GM12878 (cell line): Measurements from ENCODE around the gene ICAM2. TPM values are rescaled to one million over a fixed set of nuclear protein-coding genes. Genes with fewer than 3 reads are reported as not detected.

ENCODE experiments used
- ATAC-seq: fragments of 200-7000 bp; cut with Tn5 transposase; 3 replicates; pipeline ENCODE4 v1.9.1; 2020; ENCODE audit warnings: mild to moderate bottlenecking, moderate library complexity
- BruUV-seq: library from RNA; stranded (reverse); fragments of 400-500 nt; replicated peaks from 2 replicates; lab custom pipeline; 2021; lab: Mats Ljungman, UMichigan
- CTCF ChIA-PET: fragments of 300-600 bp; sonication (Branson Sonifier 250); formaldehyde crosslinking; extraction: SDS; loops from one replicate; lab custom pipeline; 2021; ENCODE audit warnings: inconsistent platforms; lab: Yijun Ruan, JAX
- POLR2A ChIA-PET: fragments of 350-600 bp; formaldehyde crosslinking; extraction: SDS; loops from one replicate; lab custom pipeline; 2021; ENCODE audit warnings: inconsistent platforms; lab: Charles Lee
- RAD21 ChIA-PET: fragments of 300-600 bp; sonication (Branson Sonifier 250); formaldehyde crosslinking; loops from one replicate; lab custom pipeline; 2023; ENCODE audit warnings: antibody characterized with exemption; ENCODE audit not compliant: unreplicated experiment; lab: Charles Lee
- SMC1A ChIA-PET: fragments of 300-600 bp; sonication (Branson Sonifier 250); formaldehyde crosslinking; loops from one replicate; lab custom pipeline; 2023; ENCODE audit not compliant: unreplicated experiment, uncharacterized antibody; lab: Charles Lee
- DNase-seq: peaks from one replicate; pipeline ENCODE4 v3.0.0-alpha.2; 2011; ENCODE audit warnings: low read depth, low spot score
- FAIRE-seq: peaks from 3 replicates; lab custom pipeline; 2011; peaks lifted over from hg19 to GRCh38; lab: Jason Lieb, UNC
- H2AFZ ChIP-seq: 2 replicates; pipeline ENCODE4 v1.6.0; 2011; ENCODE audit warnings: low read depth, low read length, control low read depth; ENCODE audit not compliant: control insufficient read depth
- H3K27ac ChIP-seq: 2 replicates; pipeline ENCODE4 v1.5.1; 2011; ENCODE audit warnings: control low read depth; ENCODE audit not compliant: control insufficient read depth, insufficient read depth
- H3K27me3 ChIP-seq, 2 experiments: replicated peaks in 1 of 2; 2 replicates each; pipeline versions ENCODE4 v1.6.0 to v1.6.1; 2011; ENCODE audit warnings: low read length in 1 of 2; ENCODE audit not compliant: control insufficient read depth in 2 of 2, insufficient read depth in 2 of 2
- H3K36me3 ChIP-seq, 2 experiments: 2 replicates each; pipeline ENCODE4 v1.5.1; 2011; ENCODE audit warnings: low read length in 1 of 2; ENCODE audit not compliant: control insufficient read depth in 2 of 2, insufficient read depth in 2 of 2
- H3K4me1 ChIP-seq: 2 replicates; pipeline ENCODE4 v1.6.1; 2011; ENCODE audit warnings: mild to moderate bottlenecking, low read length, moderate library complexity, mixed read lengths; ENCODE audit not compliant: control insufficient read depth, insufficient read depth
- H3K4me2 ChIP-seq: 2 replicates; pipeline ENCODE4 v1.6.0; 2011; ENCODE audit warnings: control low read depth; ENCODE audit not compliant: control insufficient read depth, insufficient read depth
- H3K4me3 ChIP-seq: fragments of 200-600 bp; sonication (generic); 2 replicates; pipeline ENCODE4 v1.5.1; 2016
- H3K79me2 ChIP-seq: 2 replicates; pipeline ENCODE4 v1.6.0; 2011; ENCODE audit warnings: low read length; ENCODE audit not compliant: control insufficient read depth, insufficient read depth
- H3K9ac ChIP-seq: 2 replicates; pipeline ENCODE4 v1.8.0; 2011; ENCODE audit warnings: low read length, control low read depth, mixed read lengths; ENCODE audit not compliant: control insufficient read depth, insufficient read depth
- H3K9me3 ChIP-seq: replicated peaks from 3 replicates; pipeline ENCODE4 v1.5.1; 2011; ENCODE audit warnings: mild to moderate bottlenecking, low read length; ENCODE audit not compliant: control insufficient read depth, insufficient read depth
- H4K20me1 ChIP-seq: 2 replicates; pipeline ENCODE4 v1.6.0; 2011; ENCODE audit not compliant: control insufficient read depth, insufficient read depth
- BHLHE40 ChIP-seq, 2 experiments: fragments of 450-650 bp in 1 of 2; IDR thresholded peaks; 2 replicates each; pipeline ENCODE4 v1.6.1; 2011 to 2017; ENCODE audit warnings: low read depth in 2 of 2, borderline replicate concordance in 1 of 2, improper control_type of control experiment in 1 of 2, low read length in 1 of 2, mild to moderate bottlenecking in 1 of 2
- CUX1 ChIP-seq: IDR thresholded peaks from 2 replicates; pipeline ENCODE4 v1.6.1; 2012; ENCODE audit warnings: improper control_type of control experiment, low read depth, low read length; ENCODE audit not compliant: insufficient replicate concordance
- PML ChIP-seq: IDR thresholded peaks from 2 replicates; pipeline ENCODE4 v1.6.1; 2012; ENCODE audit warnings: low read length, inconsistent platforms
- SREBF2 ChIP-seq: IDR thresholded peaks from 2 replicates; pipeline ENCODE4 v1.6.1; 2012; ENCODE audit warnings: mild to moderate bottlenecking, low read length
- STAT1 ChIP-seq: fragments of 450-650 bp; conservative IDR thresholded peaks from 2 replicates; pipeline ENCODE4 v1.6.1; 2014; ENCODE audit warnings: antibody characterized with exemption, mild to moderate bottlenecking
- TAF1 ChIP-seq: IDR thresholded peaks from 2 replicates; pipeline ENCODE4 v1.6.1; 2011; ENCODE audit warnings: mild to moderate bottlenecking, low read depth, low read length, borderline replicate concordance
- ZBED1 ChIP-seq: IDR thresholded peaks from 2 replicates; pipeline ENCODE4 v1.6.1; 2016; ENCODE audit warnings: borderline replicate concordance
- WGBS: methylation state at CpG from one replicate; pipeline ENCODE4 v1.1.6; 2016; ENCODE audit warnings: low lambda C conversion rate; ENCODE audit not compliant: insufficient replicate concordance, insufficient coverage; ENCODE audit errors: missing lambda C conversion rate; 5-methylcytosine and 5-hydroxymethylcytosine counted together
- in situ Hi-C: fragments of 300-500 bp; cut with MboI; formaldehyde crosslinking; loops from 9 replicates; pipeline ENCODE4 v1.14.3; 2018; ENCODE audit warnings: mixed read lengths
- intact Hi-C: fragments of 100-400 bp; cut with micrococcal nuclease; formaldehyde crosslinking; loops from one replicate; pipeline ENCODE4 v1.14.2; 2022; ENCODE audit not compliant: unreplicated experiment
- polyA plus RNA-seq, 11 experiments: library from polyadenylated mRNA; depleted of rRNA in 4 of 11; unstranded in 6 of 11; stranded (reverse) in 5 of 11; fragments of >200 nt; fragmentation: Nextera tagmentation in 4 of 11; fragmentation: Illumina TruSeq in 1 of 11; extraction: Ambion mirVana in 4 of 11; extraction: Trizol in 1 of 11; gene quantifications; 1 replicate in 1 of 11; 2 replicates in 10 of 11; pipeline versions ENCODE4 v1.2.1 to v1.2.3, GENCODE V29; 2011 to 2016; ENCODE audit warnings: inconsistent platforms in 2 of 11, missing spikeins in 2 of 11, low read depth in 1 of 11
- total RNA-seq, 4 experiments: library from RNA; depleted of rRNA in 3 of 4; stranded (reverse); fragments of >200 nt in 3 of 4; fragmentation: Illumina TruSeq in 1 of 4; extraction: Trizol in 1 of 4; gene quantifications; 2 replicates each; pipeline versions ENCODE4 v1.2.1 to v1.2.3, GENCODE V29; 2013 to 2021

ICAM2 gene
- total and polyA plus RNA-seq, 10 of the 15 experiments (the other 5 are each of a cell fraction or from before 2014, with no cell fraction given): 23.6 to 108 (median 58.1) TPM

GRCh38 chr17:64002658-64003525 lies 17.5 kb downstream of the ICAM2 start:
- H3K79me2 ChIP-seq: no peaks in the 10 kb centered on the region
- no TSS peak for BruUV-seq
- H3K27me3 ChIP-seq: peaks cover 0 to 1% of the 10 kb centered on the region in 2 experiments; a peak in 2 of 4 replicates
- H3K4me1 ChIP-seq: peaks cover 2% of the 10 kb centered on the region
- DNase-seq (no peak), ATAC-seq (no peak), FAIRE-seq (no peak)
- H4K20me1 ChIP-seq: no peaks in the 10 kb centered on the region
- ChIA-PET SMC1A (no interaction called here), RAD21 (no interaction called here), POLR2A (no interaction called here), CTCF (interaction anchor here (1.4 kb wide), 1 partner anchor 12 kb away, joined by 3 read pairs; no protein-coding TSS in a partner anchor)
- H3K4me2 ChIP-seq: no peak overlapping the region
- 86% methylated on average over 22 of the region's 22 CpGs for WGBS
- no peak overlapping the region for H2AFZ ChIP-seq
- in situ Hi-C loops (no loop called here), intact Hi-C loops (no loop called here)
- H3K9ac ChIP-seq: no peak overlapping the region
- H3K9me3 ChIP-seq: no peaks in the 10 kb centered on the region
- TF ChIP-seq PML: no peak
- no peak for TF ChIP-seq STAT1
- H3K36me3 ChIP-seq: peaks cover 8 to 17% of the 10 kb centered on the region in 2 experiments; a peak in 3 of 4 replicates
- no peak overlapping the region for H3K27ac ChIP-seq
- no peak overlapping the region for H3K4me3 ChIP-seq

DNA sequence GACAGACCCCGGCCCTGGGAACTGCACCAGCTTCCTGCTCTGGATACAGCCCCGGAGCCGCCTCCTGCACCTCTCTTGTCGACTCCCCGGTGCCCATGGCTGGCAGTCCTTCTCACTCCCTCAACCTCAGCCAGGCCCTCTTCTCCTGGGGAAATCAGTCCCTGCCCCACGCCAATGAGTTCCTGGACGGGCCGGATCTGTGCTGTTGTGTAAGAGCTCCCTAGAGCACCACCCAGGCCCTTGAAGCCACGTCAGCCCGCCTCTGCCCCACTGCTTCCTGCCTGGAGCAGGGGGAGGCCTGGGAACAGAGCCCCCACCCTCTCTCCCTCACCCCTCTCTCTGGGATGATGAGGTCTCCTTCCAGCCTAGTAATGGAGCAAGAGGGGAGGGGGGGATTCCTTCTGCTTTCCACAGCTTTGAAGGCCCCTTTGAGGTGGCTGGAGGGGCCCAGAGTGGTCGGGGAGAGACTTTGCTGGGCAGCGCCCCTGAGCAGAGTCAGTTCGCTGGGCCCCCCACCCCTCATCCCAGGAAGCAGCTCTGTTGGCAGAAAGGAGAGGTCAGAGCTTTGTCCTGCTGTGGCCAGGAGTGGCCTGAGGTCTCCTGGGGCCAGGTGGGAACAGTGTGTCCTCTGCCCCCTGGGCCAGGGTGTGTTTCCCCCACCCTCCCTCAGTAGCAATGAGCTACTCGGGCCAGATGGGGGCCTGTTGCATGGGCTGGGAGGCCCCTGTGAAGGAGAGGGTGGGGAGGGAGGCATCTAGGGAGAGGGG lies 18.5 kb downstream of the ICAM2 start:
- ChIA-PET POLR2A (no interaction called here), CTCF (interaction anchor here (0.5 to 1.4 kb wide), 2 partner anchors 11 to 25 kb away, joined by 3 to 4 read pairs; no protein-coding TSS in a partner anchor), SMC1A (no interaction called here), RAD21 (no interaction called here)
- H3K36me3 ChIP-seq: peaks cover 8 to 17% of the 10 kb centered on the region in 2 experiments; a peak in 3 of 4 replicates
- DNase-seq (no peak), ATAC-seq (no peak), FAIRE-seq (no peak)
- H3K4me3 ChIP-seq: no peak overlapping the region
- no TSS peak for BruUV-seq
- H3K9ac ChIP-seq: no peak overlapping the region
- H4K20me1 ChIP-seq: no peaks in the 10 kb centered on the region
- H3K79me2 ChIP-seq: no peaks in the 10 kb centered on the region
- in situ Hi-C loops: no loop called here
- H3K27me3 ChIP-seq: peaks cover 3 to 4% of the 10 kb centered on the region in 2 experiments; a peak in 3 of 4 replicates
- H3K27ac ChIP-seq: no peak overlapping the region
- no peak overlapping the region for H3K4me2 ChIP-seq
- intact Hi-C loops: no loop called here
- H2AFZ ChIP-seq: no peak overlapping the region
- 83% methylated on average over 14 of the region's 14 CpGs for WGBS
- no peaks in the 10 kb centered on the region for H3K9me3 ChIP-seq
- H3K4me1 ChIP-seq: peaks cover 4% of the 10 kb centered on the region
- TF ChIP-seq CUX1 (no peak), ZBED1 (no peak), TAF1 (no peak), SREBF2 (no peak), BHLHE40 (IDR thresholded peaks at IDR 0.05; ENCODE audit: borderline replicate concordance in 1 of 2, low read depth in 2 of 2, low read length in 1 of 2) (no peak)
